Jurkat, Clone E6-1 (cell line): Measurements from ENCODE around the gene DKKL1.

Experiments used
- DNase-seq: peaks from one replicate; pipeline ENCODE4 v3.0.0-alpha.2; 2011; ENCODE audit warnings: low read depth, low spot score
- H3K4me3 ChIP-seq: 2 replicates; pipeline ENCODE4 v1.5.1; 2011; ENCODE audit warnings: mild to moderate bottlenecking, low read length, control low read depth, moderate library complexity

Gene DKKL1

DNA sequence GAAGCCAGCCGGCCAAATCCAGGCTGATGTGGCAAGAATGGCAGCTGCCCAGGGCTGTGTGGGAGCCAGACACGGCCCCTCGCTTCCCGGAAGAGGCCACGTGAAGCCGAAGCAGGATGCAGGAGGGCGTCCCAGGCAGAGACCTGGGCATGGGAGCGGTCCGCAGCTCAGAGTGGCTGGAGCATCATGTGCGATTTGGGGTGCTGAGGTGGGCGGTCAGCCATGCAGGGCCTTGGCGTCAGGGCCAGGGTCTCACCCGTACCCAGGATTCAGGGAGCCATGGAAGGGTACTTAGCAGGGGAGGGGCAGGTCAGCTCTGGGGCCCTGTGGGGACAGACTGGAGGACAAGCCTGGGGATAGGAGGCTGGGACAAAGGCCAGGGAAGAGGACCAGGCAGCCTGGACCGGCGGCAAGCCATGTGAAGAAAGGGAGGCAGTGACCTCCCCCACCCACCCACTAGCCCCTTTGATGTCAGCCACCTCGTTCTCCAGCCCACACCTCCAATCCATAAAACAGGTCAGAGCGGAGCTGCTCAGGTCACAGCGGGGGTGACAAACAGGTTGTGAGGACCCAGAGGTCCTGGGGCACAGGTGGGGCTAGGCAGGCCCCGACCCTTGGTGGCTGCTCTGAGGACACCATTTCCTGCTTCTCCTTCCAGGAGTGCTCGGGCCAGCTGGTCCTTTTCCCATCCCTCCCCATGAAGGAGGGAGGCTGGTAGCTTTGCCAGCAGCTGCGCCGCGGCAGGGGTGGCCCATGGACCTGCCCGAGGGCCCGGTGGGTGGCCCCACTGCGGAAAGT, 26.7 kb downstream of the DKKL1 start:
- H3K4me3 ChIP-seq: no peak overlapping the region
- no peak for DNase-seq

DNA sequence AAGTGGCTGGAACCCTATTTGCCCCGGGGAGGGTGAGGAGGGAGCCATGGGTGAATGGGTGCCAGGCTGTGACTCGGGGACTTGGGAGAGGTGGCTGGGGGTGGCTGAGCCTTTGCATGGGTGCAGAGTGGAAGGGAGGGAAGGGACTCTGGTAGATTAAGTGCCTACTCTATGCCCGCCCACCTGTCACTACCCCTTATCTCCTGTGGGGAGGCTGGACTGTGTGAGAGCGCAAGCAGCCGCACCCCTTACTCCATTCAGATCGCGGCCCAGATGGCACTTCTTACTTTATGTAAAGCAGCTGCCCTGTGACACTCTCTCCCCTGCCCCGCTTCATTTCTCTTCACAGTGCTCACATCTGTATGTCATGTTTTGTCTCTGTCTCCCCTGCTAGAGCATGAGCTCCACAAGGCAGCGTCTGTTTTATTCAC, 27.3 kb downstream of the DKKL1 start:
- no peak overlapping the region for H3K4me3 ChIP-seq
- DNase-seq: no peak

DNA sequence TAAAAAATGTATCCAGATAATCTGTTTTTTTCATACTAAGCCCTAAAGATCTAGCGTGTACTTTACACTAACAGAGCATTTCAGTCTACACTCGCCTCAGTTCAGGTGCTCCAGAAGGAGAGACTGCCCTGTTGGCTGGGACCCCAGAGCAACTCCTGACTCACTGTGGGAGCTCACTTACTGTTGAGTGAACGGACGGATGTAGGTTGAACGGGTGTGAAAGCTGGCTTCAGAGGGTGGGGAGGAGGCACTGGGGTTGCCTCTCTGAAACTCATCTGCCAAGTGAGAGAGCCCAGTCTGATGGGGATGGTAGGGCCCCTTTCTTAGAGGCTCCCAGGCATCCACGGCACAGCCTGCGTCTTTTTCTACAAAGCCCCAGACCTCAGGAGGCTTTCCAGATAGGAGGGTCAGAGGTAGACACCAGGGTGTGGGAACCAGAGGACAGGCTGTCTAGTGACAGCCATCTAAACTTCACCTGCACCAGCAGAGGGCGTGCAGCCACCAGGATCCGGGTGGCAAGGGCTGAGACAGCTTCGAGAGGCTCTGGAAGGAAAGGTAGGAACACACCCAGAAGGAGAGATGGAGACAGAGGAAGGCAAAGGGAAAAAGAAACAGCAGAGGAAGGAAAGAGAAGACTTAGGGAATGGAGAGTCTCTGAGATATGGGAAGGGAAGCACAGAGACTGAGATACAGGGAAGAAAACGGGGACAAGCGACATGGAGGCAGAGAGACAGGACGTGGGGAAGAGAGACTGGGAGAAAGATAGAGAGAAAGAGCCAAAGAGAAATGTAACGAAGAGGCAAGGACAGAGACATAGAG, 28.1 kb downstream of the DKKL1 start:
- DNase-seq: peak; percentile 66
- no peak overlapping the region for H3K4me3 ChIP-seq

- DNase-seq: no peak
Observed at GRCh38 chr19:49393881-49394280, 30.2 kb downstream of the DKKL1 start.

GRCh38 chr19:49395581-49396407, 32.1 kb downstream of the DKKL1 start:
- no peak overlapping the region for H3K4me3 ChIP-seq
- DNase-seq: no peak

More at GRCh38 chr19:49393881-49394280, 30.2 kb downstream of the DKKL1 start:
- no peak overlapping the region for H3K4me3 ChIP-seq

DNA sequence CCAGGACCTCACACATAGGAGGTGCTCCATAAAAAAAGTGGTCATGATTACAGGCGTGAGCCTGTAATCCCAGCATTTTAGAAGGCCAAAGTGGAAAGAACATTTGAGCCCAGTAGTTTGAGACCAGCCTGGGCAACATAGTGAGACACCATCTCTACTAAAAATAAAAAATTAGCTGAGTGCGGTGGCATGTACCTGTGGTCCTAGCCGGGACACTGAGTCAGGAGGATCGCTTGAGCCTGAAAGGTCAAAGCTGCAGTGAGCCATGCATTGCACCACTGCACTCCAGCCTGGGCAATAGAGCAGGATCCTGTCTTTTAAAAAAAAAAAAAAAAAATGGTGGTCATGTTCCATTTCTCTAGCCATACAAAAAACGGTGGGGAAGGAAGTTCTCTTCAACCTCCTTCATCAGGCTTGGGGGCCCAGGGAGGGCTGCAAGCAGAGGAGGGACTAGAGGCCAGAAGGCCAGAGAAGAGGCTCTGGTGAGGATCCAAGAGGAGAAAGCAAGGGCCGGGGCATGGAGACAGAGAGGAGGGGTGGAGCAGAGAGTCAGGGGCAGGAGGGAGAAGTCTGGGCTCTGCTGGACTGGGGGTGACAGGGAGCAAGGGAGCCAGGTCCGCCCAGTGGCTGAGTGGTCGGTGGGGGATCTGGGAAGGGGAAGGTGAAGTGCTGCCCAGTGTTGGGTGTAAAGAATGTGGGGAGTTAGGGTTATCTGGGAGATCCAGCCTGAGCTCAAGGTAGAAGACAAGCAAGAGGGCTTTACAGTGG, 33.2 kb downstream of the DKKL1 start:
- DNase-seq: no peak
- H3K4me3 ChIP-seq: no peak overlapping the region

DNA sequence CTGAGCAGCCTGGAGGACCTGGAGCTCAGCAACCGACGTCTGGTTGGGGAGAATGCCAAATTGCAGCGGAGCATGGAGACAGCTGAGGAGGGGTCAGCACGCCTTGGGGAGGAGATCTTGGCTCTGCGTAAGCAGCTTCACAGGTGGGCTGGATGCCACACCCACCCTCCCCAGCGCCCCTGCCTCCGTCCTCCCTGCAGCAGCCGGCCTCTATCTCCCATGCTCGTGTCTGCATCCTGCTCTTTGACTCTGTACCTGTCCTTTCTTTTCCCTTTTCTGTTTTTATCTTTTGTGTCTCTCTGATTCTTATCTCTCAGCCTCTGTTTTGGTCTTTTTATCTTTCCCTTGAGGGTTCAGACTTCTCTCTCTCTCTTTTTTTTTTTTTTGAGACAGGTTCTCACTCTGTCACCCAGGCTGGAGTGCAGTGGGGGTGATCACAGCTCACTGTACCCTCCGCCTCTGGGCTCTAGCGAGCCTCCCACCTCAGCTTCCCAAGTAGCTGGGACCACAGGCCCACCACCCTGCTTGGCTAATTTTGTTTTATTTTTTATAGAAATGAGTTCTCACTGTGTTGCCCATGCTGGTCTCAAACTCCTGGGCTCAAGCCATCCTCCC, 34.4 kb downstream of the DKKL1 start:
- DNase-seq: peak; percentile 60
- no peak overlapping the region for H3K4me3 ChIP-seq

GRCh38 chr19:49398931-49399330, 35.3 kb downstream of the DKKL1 start:
- no peak for DNase-seq
- H3K4me3 ChIP-seq: no peak overlapping the region

DNA sequence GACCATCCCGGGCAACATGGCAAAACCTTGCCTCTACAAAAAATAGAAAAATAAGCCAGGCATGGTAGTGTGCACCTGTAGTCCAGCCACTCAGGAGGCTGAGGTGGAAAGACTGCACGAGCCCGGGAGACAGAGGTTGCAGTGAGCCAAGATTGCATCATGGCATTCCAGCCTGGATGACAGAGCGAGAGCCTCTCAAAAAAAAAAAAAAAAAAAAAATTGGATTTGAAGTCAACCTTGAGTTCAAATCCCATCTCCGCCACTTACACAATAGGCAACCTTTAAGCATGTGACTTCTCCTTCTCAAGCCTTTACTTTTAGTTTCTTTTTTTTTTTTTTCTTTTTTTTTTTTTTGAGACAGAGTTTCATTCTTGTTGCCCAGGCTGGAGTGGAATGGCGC, 36.4 kb downstream of the DKKL1 start:
- DNase-seq: no peak

GRCh38 chr19:49403404-49404187, 39.9 kb downstream of the DKKL1 start:
- no peak overlapping the region for H3K4me3 ChIP-seq
- no peak for DNase-seq

More for the DNA sequence above, 36.4 kb downstream of the DKKL1 start:
- no peak overlapping the region for H3K4me3 ChIP-seq

- DNase-seq: no peak
- no peak overlapping the region for H3K4me3 ChIP-seq
Observed at GRCh38 chr19:49407079-49407478, 43.4 kb downstream of the DKKL1 start.

DNA sequence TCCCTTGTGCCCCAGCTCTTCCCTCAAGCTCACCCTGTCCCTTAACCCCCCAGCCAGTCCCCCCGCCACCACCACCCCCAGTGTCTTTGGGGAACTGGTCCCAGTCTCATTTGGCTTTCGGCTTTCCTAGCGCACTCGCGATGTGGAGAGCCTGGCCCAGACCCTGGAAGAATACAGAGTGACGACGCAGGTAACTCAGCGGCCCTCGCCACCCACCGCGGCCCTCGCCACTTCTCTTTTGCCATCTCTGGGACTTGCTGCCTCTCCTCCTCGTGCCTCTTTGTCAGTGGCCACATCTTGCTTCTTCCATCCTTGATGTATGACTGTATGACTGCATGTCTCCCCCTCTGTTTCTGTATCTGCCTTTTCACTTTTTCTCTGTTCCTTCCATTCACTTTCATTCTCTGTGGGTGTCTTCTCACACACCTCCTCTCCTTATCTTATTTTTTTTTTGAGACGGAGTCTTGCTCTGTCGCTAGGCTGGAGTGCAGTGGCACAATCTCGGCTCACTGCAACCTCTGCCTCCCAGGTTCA, 43.9 kb downstream of the DKKL1 start:
- no peak for DNase-seq
- no peak overlapping the region for H3K4me3 ChIP-seq

DNA sequence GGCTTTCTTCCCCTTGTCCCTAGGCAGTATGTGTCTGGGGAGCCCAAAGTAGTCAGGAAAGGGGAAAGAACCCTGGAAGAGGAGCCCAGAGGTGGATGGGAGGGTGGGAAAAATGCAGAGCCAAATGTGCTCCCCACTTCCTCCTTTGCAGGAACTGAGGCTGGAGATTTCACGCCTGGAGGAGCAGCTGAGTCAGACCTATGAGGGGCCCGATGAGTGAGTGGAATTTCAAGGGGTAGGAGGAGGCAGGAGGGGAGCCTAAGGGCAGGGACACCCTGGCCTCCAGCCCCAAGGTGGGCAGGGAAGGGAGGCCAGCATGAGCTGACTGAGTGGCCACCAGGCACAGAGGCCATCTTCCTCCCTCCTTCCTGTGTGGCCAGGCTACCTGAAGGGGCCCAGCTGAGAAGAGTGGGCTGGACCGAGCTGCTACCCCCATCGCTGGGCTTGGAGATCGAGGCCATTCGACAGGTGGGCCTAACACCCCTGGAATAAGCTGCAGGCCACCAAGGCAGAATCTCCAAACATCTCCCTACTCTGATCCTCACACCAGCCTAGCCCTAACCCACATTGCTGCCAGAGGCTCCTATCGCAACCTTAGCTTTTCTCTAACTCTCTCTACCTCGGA, 45.3 kb downstream of the DKKL1 start:
- peak overlapping the region; percentile 33 for H3K4me3 ChIP-seq
- no peak for DNase-seq

GRCh38 chr19:49409441-49410029, 45.9 kb downstream of the DKKL1 start:
- peak overlapping the region; percentile 33 for H3K4me3 ChIP-seq
- peak; percentile 69 for DNase-seq

- H3K4me3 ChIP-seq: no peak overlapping the region
Observed at GRCh38 chr19:49411681-49412326, 48.1 kb downstream of the DKKL1 start.

GRCh38 chr19:49413348-49413747, 49.7 kb downstream of the DKKL1 start:
- no peak for DNase-seq
- H3K4me3 ChIP-seq: no peak overlapping the region

More at GRCh38 chr19:49411681-49412326, 48.1 kb downstream of the DKKL1 start:
- no peak for DNase-seq
